Heart left ventricle (tissue), 13 donors: ENCODE measurements around the gene RBKS.

Experiments used
- POLR2A ChIP-seq, 2 donors: fragments of 450-650 bp; IDR thresholded peaks; one replicate each; pipeline ENCODE4 v1.6.1; 2017; ENCODE audit warnings: antibody characterized with exemption in 2 of 2, mild to moderate bottlenecking in 2 of 2, moderate library complexity in 2 of 2
- TF ChIP-seq, protein P1 (sequence below), 12 donors: fragments of 200-600 bp; sonication (generic) in 4 of 12; IDR thresholded peaks; one replicate each; pipeline versions ENCODE4 v1.5.0 to v1.8.0; 2018 to 2022; ENCODE audit warnings: antibody characterized with exemption in 12 of 12, mild to moderate bottlenecking in 5 of 12
- donor health status: ischemic (EF 13 %, LVEDD 7.1; RV severe dilation, severe dysfunction).
- donor health status: DM: no; HTN: yes; CAD: no.
- donor health status: DM: no; HTN: no; CAD: no.
- donor health status: ischemic (EF 25% LVEDD 6.9; RV normal size, moderate dysfunction).
- donor health status: ischemic (EF 25% LVEDD 5.7; RV mildly dilated, moderate dysfunction).
- donor health status: ischemic (EF 35%, LVEDD 5.7; RV mildly dilated, moderate dysfunction).
- donor health status: nonischemic (EF 11% LVEDD 7.7; RV severe dilation, severe dysfunction).
- donor health status: DM: yes; HTN: yes; CAD: no.
- donor health status: PGD.
- donor health status: ischemic (EF 29% LVEDD 5.4; RV normal size, mild dysfunction).
- donor health status: nonischemic (EF 23%, LVEDD 6.1; RV moderate dilation, normal function).

DNA sequence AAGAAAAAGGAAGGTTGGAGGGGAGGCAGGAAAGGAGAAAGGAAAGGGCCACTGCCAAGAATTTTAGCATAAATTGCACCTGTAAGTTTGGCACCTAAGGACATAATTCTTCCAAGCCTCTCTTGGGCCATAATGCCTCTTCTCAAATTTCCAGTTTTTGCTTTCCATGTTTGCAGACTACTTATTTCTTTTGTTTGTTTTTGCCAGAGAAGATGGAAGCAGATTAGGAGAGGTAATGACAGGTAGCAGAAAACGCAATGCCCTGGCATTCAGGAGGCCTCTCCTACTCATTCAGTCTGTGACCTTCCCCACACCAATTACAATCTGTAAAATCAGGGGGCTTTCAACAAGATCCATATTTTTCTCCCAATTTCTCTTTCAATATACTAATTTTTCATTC lies 61.9 kb downstream of the RBKS start:
- TF ChIP-seq, protein P1, sequence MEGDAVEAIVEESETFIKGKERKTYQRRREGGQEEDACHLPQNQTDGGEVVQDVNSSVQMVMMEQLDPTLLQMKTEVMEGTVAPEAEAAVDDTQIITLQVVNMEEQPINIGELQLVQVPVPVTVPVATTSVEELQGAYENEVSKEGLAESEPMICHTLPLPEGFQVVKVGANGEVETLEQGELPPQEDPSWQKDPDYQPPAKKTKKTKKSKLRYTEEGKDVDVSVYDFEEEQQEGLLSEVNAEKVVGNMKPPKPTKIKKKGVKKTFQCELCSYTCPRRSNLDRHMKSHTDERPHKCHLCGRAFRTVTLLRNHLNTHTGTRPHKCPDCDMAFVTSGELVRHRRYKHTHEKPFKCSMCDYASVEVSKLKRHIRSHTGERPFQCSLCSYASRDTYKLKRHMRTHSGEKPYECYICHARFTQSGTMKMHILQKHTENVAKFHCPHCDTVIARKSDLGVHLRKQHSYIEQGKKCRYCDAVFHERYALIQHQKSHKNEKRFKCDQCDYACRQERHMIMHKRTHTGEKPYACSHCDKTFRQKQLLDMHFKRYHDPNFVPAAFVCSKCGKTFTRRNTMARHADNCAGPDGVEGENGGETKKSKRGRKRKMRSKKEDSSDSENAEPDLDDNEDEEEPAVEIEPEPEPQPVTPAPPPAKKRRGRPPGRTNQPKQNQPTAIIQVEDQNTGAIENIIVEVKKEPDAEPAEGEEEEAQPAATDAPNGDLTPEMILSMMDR (IDR thresholded peaks at IDR 0.05), result no peak
- TF ChIP-seq POLR2A (IDR thresholded peaks at IDR 0.05), result no peak
